ENCODE data around the gene SLC43A2.

Gene SLC43A2

DNA sequence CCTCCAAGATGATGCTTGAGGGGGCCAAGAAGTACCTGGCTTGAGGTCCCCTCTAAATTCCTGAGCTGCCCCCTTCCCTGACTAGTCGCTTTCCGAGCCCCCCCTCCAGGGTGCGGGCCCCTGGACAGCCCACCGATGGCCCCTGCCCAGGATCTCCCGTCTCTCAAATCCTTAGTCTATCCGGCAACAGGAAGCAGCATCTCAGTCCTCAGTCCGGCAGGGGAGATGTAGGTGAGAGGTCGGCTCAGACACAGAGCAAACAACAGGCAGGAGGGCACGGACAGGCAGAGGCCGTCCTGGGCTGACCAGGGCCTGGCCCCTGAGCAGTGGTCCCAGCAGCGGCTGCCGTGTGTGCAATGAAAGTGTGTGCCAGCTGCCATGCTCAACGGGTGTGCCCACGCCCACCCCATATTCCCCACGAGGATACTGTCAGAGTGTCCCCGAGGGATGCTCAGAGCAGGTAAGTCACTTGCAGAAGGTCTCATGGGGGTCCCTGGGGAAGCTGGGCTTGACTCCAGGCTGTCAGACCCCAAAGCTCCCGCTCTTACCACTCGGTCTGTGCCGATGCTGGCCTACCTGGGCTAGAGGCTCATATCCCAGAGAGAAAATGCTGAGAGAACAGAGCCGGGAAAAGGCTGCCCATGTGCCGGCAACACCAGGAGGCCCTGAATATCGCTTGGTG lies 7.2 kb downstream of the SLC43A2 start:
- DNase-seq: no peak

DNA sequence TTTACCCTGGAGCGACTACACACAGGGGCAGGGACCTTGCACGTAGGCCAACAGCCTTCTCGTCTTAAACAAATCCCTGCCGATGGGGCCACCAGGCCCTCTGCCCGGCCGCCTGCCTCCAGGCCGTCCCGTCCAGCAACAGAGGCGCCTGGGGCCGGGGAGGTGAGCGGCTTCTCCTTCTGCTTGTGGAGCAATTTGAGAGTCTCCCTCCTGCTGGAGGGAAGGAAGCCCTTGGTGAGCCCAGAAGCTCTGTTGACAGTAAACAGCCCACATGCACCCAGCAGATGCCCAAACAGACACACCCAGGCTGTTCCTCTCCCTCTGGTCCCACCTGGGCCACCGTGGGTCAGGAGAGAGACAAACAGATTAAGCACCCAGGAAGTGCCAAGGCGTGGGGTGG lies 8.1 kb downstream of the SLC43A2 start:
- no peak for DNase-seq

- DNase-seq: no peak
Observed at GRCh38 chr17:1617620-1618174, 10.9 kb downstream of the SLC43A2 start.

DNA sequence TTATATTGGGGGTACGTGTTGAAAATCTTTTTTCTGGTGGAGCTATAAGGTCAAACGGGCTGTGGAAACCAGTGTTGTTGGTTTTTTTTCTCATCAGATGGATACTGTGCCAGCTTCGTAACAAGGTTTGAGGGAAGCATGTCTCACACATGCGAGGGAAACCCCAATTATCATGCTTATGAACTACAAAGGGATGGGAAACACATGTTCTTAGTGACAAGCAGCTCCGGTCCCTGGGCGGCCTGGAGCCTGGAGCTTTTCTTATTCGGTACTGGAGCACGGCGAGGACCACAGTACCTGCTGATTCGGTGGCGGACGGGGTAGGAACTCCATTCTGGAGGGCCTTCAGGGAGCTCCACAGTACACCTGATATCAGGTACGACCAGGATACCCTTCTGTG lies 12.5 kb downstream of the SLC43A2 start:
- DNase-seq: no peak

DNA sequence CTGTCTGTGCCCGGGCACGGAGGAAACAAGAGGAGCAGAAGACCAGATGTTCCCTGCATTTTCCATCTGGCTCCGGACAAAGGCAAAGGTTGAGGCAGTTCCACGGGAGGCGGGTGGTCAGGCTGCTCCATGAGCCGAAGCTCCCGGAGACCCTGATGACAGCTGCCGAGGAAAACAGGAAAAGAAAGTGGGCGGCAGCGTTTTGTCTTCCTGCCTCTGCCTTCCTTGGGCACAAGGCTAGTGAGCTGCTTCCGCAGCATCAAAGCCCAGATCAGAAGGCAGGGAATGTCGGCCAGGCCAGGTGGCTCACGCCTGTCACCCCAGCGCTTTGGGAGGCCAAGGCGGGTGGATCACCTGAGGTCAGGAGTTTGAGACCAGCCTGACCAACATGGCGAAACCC lies 16.2 kb downstream of the SLC43A2 start:
- no peak for DNase-seq

- DNase-seq: no peak
Observed at GRCh38 chr17:1611715-1612114, 16.9 kb downstream of the SLC43A2 start.

- no peak for DNase-seq
Observed at GRCh38 chr17:1608676-1609075, 20.0 kb downstream of the SLC43A2 start.

DNA sequence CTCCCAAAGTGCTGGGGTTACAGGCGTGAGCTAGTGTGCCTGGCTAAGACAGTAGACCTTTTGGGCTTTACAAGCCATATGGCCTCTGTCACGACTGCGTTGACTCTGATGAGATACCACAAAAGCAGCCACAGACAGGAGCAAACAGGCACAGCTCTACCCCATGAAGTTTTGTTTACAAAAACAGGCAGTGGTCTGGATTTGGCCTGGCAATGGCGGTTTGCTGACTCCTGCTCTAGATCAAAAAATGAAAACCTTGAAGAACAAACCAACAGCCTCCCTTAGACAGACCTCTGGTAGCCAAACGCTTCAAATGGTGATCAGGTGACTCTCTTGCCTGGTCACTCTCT lies 20.7 kb downstream of the SLC43A2 start:
- DNase-seq: no peak

- no peak for DNase-seq
Observed at GRCh38 chr17:1606352-1606985, 22.2 kb downstream of the SLC43A2 start.

DNA sequence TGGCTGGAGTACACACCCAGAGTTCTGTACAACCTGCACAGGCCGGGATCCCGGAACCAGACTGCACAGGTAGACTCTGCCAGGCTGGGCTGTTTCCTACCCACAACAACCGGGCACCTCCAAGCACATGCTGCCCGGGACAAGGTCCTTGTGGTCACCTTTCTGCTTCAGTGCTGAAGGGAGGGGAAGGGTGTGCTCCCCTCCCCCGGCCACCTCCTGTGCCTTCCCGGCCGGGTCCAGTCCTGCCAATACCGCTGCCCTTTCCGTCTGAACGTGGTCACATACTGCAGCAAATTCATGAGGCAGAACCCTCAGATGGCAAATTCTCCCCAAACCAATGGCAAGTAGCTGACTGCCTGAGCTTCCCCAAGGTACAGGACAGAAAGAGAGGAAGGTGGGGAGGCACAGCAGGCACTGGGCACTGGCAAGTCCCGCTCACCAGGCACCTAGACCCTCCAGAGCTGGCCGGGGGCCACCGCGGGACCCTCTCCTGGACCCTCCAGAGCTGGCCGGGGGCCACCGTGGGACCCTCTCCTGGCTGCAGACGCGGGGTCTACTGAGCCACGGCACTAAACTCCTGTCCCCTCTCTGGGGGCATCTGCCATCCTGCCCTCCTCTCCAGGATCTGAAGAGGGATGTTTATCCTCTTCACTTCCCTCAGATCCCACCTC lies 22.8 kb downstream of the SLC43A2 start:
- no peak for DNase-seq

- DNase-seq: no peak
Observed at GRCh38 chr17:1604831-1605528, 23.7 kb downstream of the SLC43A2 start.

DNA sequence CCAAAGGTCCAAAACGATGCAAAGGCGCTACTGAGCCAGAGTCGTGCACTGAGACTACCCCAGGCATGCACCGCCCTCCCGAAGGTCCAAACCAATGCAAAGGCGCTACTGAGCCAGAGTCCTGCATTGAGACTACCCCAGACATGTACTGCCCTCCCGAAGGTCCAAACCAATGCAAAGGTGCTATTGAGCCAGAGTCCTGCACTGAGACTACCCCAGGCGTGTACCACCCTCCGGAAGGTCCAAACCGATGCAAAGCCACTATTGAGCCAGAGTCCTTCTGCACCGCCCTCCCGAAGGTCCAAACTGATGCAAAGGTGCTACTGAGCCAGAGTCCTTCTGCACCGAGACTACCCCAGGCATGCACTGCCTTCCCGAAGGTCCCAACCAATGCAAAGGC lies 27.1 kb downstream of the SLC43A2 start:
- no peak for DNase-seq

GRCh38 chr17:1598399-1599095 lies 30.1 kb downstream of the SLC43A2 start:
- DNase-seq: no peak

DNA sequence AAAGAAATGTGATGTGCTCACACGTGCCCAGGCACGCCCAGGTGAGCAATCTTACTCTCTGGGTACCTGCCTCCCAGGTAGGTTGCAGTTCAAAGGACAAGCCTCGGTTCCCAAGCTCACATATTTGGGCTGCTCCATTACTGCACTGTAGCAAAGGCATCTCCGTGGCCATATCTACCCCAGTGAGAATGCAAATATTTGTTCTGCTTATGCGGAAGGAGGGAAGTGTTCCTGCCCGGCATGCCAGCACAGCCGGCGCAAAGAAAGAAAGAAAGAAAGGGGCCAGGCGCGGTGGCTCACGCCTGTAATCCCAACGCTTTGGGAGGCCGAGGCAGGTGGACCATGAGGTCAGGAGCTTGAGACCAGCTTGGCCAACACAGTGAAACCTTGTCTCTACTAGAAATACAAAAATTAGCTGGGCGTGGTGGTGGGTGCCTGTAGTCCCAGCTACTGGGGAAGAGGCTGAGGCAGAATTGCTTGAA lies 30.7 kb downstream of the SLC43A2 start:
- DNase-seq: no peak

GRCh38 chr17:1593630-1593931 lies 35.1 kb downstream of the SLC43A2 start:
- DNase-seq: no peak

GRCh38 chr17:1592751-1593629 lies 35.6 kb downstream of the SLC43A2 start:
- DNase-seq: peak in 1 of 4 experiments; percentile 10

GRCh38 chr17:1591474-1592090 lies 37.1 kb downstream of the SLC43A2 start:
- DNase-seq: no peak

DNA sequence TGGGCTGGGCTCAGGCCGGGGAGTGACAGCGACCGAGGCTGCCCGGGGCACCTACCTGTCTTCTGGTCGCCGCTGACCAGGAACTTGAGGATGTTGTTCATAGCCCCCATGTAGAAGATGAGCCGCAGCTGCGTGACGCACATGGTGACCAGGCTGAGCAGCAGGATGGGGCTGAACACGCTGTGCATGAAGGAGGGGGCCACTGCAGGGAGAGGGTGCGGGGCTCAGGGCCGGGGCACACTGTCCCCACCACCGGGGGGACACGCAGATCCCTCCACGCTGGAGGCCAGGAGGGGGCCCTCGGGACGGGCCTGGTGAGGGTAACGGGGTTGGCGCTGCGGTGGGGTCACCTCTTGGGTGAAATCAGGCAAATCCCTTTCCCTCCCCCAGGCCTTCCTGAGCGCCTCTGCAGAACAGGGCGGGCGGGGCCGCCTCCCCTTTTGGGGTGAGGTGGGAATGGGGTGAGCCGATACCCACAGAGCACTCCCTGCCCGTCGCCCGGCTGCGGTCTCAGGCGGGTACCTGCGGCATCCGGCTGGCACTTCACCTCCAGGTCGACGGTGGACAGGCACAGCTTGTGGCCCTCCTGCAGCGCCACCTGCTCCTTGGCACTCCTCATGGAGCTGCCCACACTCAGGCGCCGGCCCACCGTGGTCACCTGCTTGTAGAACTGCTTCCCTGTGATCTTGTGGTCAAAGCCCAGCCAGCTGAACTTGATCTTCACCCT lies 37.7 kb downstream of the SLC43A2 start:
- no peak for DNase-seq

GRCh38 chr17:1590029-1590746 lies 38.4 kb downstream of the SLC43A2 start:
- no peak for DNase-seq

Measured in activated CD4-positive, CD25-positive, alpha-beta regulatory T cell (primary cell).